Stimulated activated CD4-positive, alpha-beta T cell treated with anti-CD3 and anti-CD28 coated beads, TNF-alpha, amount 100 ng/mL, for 4 hours (primary cell): Measurements from ENCODE around the gene GRB7.
"Not testable (repeated sequence)": the region's sequence is repeated elsewhere in the genome, so short reads cannot be mapped to it uniquely, and the experiment has no call there.

Experiments
- DNase-seq, 3 experiments: peaks; one replicate each; pipeline ENCODE4 v3.0.0-alpha.2; 2020; ENCODE audit warnings: low read depth in 3 of 3

The GRB7 gene

GRCh38 chr17:39737760-39738567 lies at the start of gene GRB7:
GRB7 (plus strand) TSS chr17:39737938; CDS start chr17:39742302, 4,364 bp downstream.
- DNase-seq: no peak

- DNase-seq: no peak
These were observed 49.3 kb upstream of the GRB7 start for GRCh38 chr17:39688475-39688835.

GRCh38 chr17:39688945-39689344 lies 48.8 kb upstream of the GRB7 start:
- no peak for DNase-seq

GRCh38 chr17:39694593-39694992 lies 43.1 kb upstream of the GRB7 start:
- no peak for DNase-seq

GRCh38 chr17:39695089-39695474 lies 42.7 kb upstream of the GRB7 start:
- no peak for DNase-seq

GRCh38 chr17:39696731-39697130 lies 41.0 kb upstream of the GRB7 start:
- DNase-seq: no peak

GRCh38 chr17:39697961-39698360 lies 39.8 kb upstream of the GRB7 start:
- no peak for DNase-seq

GRCh38 chr17:39699157-39699817 lies 38.5 kb upstream of the GRB7 start:
- not testable (repeated sequence) for DNase-seq

GRCh38 chr17:39699818-39700147 lies 38.0 kb upstream of the GRB7 start, which contains the start of gene ERBB2:
ERBB2 (plus strand) TSS chr17:39700064; CDS start chr17:39700239, 175 bp downstream.
- DNase-seq: no peak

- DNase-seq: no peak
These were observed 37.4 kb upstream of the GRB7 start for GRCh38 chr17:39700148-39700987.

GRCh38 chr17:39701012-39701783 lies 36.5 kb upstream of the GRB7 start:
- no peak for DNase-seq

GRCh38 chr17:39701784-39702422 lies 35.8 kb upstream of the GRB7 start:
- DNase-seq: no peak

- no peak for DNase-seq
These were observed 34.5 kb upstream of the GRB7 start for GRCh38 chr17:39702901-39703893.

- no peak for DNase-seq
These were observed 33.8 kb upstream of the GRB7 start for GRCh38 chr17:39703913-39704312.

GRCh38 chr17:39704821-39705551 lies 32.8 kb upstream of the GRB7 start:
- DNase-seq: no peak

GRCh38 chr17:39705786-39706348 lies 31.9 kb upstream of the GRB7 start:
- no peak for DNase-seq

- no peak for DNase-seq
These were observed 31.4 kb upstream of the GRB7 start for GRCh38 chr17:39706383-39706782.

GRCh38 chr17:39706921-39707337 lies 30.8 kb upstream of the GRB7 start:
- no peak for DNase-seq
